ENCODE results near the gene SNRPD2. TPM values are rescaled to one million over a fixed set of nuclear protein-coding genes. Genes with fewer than 3 reads are reported as not detected.

SNRPD2 gene
- 10 to 100 TPM; 25.1 to 66.4 TPM for total RNA-seq

GRCh38 chr19:45691516-45692186 is at the start of gene SNRPD2:
Gene SNRPD2 (minus strand): TSS chr19:45691953. CDS start chr19:45691888, 65 bp downstream.
- H3K36me3 ChIP-seq (replicated peaks in 1 of 2; ENCODE audit: insufficient read depth in 1 of 2, low read depth in 2 of 2): peaks cover 8 to 11% of the 10 kb centered on the region in 2 donors
- H3K4me3 ChIP-seq: peak within 1 kb of the TSS; percentile 49 to 57
- ATAC-seq (peak; percentile 77), DNase-seq (peak; percentile 94 to 95 (median 94))
- TF ChIP-seq POLR2A (IDR thresholded peaks at IDR 0.05) (peak; percentile 38 to 93 (median 92)), CTCF (IDR thresholded peaks at IDR 0.05) (peak in 1 of 7 experiments; percentile 5)
- no peaks in the 10 kb centered on the region for H3K27me3 ChIP-seq
- 0 to 1% methylated on average over 19 to 36 of the region's 36 CpGs for WGBS, 2 donors
- peak within 1 kb of the TSS; percentile 78 to 93 (median 90) for H3K27ac ChIP-seq
- peaks cover 16% of the 10 kb centered on the region for H3K4me1 ChIP-seq
- intact Hi-C loops (cut with DNase I): no loop called here
- H3K9me3 ChIP-seq: no peaks in the 10 kb centered on the region

- Histone ChIP-seq H3K4me3 (no peak overlapping the region), H3K4me1 (no peaks in the 10 kb centered on the region), H3K36me3 (replicated peaks in 1 of 2; ENCODE audit: insufficient read depth in 1 of 2, low read depth in 2 of 2) (no peaks in the 10 kb centered on the region), H3K27ac (no peak overlapping the region), H3K27me3 (no peaks in the 10 kb centered on the region), H3K9me3 (no peaks in the 10 kb centered on the region)
- TF ChIP-seq CTCF (IDR thresholded peaks at IDR 0.05) (no peak), POLR2A (IDR thresholded peaks at IDR 0.05) (no peak)
- ATAC-seq (no peak), DNase-seq (no peak)
- intact Hi-C loops (cut with DNase I): no loop called here
- 78% methylated on average over 10 of the region's 10 CpGs for WGBS, 2 donors
These were observed 48.0 kb upstream of the SNRPD2 start for GRCh38 chr19:45739498-45740439.

GRCh38 chr19:45733160-45733810 is 41.5 kb upstream of the SNRPD2 start, which contains the start of gene MEIOSIN:
Gene MEIOSIN (plus strand): TSS chr19:45733439. CDS start chr19:45735377, 1,938 bp downstream.
- Histone ChIP-seq H3K9me3 (no peaks in the 10 kb centered on the region), H3K4me3 (no peak within 1 kb of the TSS), H3K36me3 (replicated peaks in 1 of 2; ENCODE audit: insufficient read depth in 1 of 2, low read depth in 2 of 2) (no peaks in the 10 kb centered on the region), H3K4me1 (peaks cover 21% of the 10 kb centered on the region), H3K27ac (no peak within 1 kb of the TSS), H3K27me3 (no peaks in the 10 kb centered on the region)
- no peak for ATAC-seq
- TF ChIP-seq CTCF (IDR thresholded peaks at IDR 0.05): no peak
- TF ChIP-seq POLR2A (IDR thresholded peaks at IDR 0.05): no peak
- DNase-seq: no peak
- 80 to 90% methylated on average over 38 to 53 of the region's 59 CpGs for WGBS, 2 donors
- intact Hi-C loops (cut with DNase I): no loop called here

GRCh38 chr19:45730368-45731288 is 38.9 kb upstream of the SNRPD2 start, which contains the start of gene FBXO46:
Gene FBXO46 (minus strand): TSS chr19:45730896. CDS start chr19:45713495, 17,401 bp downstream.
- Histone ChIP-seq H3K27me3 (no peaks in the 10 kb centered on the region), H3K36me3 (replicated peaks in 1 of 2; ENCODE audit: insufficient read depth in 1 of 2, low read depth in 2 of 2) (no peaks in the 10 kb centered on the region), H3K4me3 (peak within 1 kb of the TSS; percentile 50 to 67), H3K27ac (peak within 1 kb of the TSS; percentile 28 to 82 (median 64)), H3K4me1 (peaks cover 32% of the 10 kb centered on the region), H3K9me3 (no peaks in the 10 kb centered on the region)
- peak; percentile 97 to 99 (median 98) for DNase-seq
- peak; percentile 99 for ATAC-seq
- TF ChIP-seq CTCF (IDR thresholded peaks at IDR 0.05) (peak in 2 of 7 experiments; percentile 6 to 22), POLR2A (IDR thresholded peaks at IDR 0.05) (peak; percentile 13 to 85 (median 80))
- intact Hi-C loops (cut with DNase I): no loop called here
- 0 to 1% methylated on average over 47 to 48 of the region's 48 CpGs for WGBS, 2 donors
